K562 (cell line): Measurements from ENCODE around the gene LY6G5B. TPM values are rescaled to one million over a fixed set of nuclear protein-coding genes. Genes with fewer than 3 reads are reported as not detected.

Source experiments
- GABPB1 ChIP-seq: sonication (generic); formaldehyde crosslinking; IDR thresholded peaks from 2 replicates; pipeline ENCODE4 v1.8.0; 2022; ENCODE audit warnings: mild to moderate bottlenecking, missing genetic modification reagents
- HDAC1 ChIP-seq, 2 experiments: fragments of 450-650 bp; IDR thresholded peaks; 2 replicates each; pipeline ENCODE4 v1.6.1; 2016 to 2017; ENCODE audit warnings: inconsistent platforms in 1 of 2, mild to moderate bottlenecking in 1 of 2, moderate library complexity in 1 of 2
- HMG20B ChIP-seq: fragments of 250-450 bp; sonication (Bioruptor Pico); IDR thresholded peaks from 2 replicates; pipeline ENCODE4 v1.5.0; 2021; ENCODE audit warnings: mild to moderate bottlenecking
- IRF2 ChIP-seq: sonication (generic); formaldehyde crosslinking; IDR thresholded peaks from 2 replicates; pipeline ENCODE4 v1.8.1; 2022; ENCODE audit warnings: mild to moderate bottlenecking, missing genetic modification reagents
- LCOR ChIP-seq: sonication (generic); formaldehyde crosslinking; IDR thresholded peaks from 2 replicates; pipeline ENCODE4 v1.8.0; 2022; ENCODE audit warnings: mild to moderate bottlenecking, missing genetic modification reagents
- NCOR1 ChIP-seq: fragments of 450-650 bp; IDR thresholded peaks from 2 replicates; pipeline ENCODE4 v1.6.1; 2016; ENCODE audit warnings: mild to moderate bottlenecking, moderate library complexity
- PATZ1 ChIP-seq: fragments of 250-450 bp; sonication (Bioruptor Pico); IDR thresholded peaks from 2 replicates; pipeline ENCODE4 v1.5.0; 2020; ENCODE audit warnings: mild to moderate bottlenecking, borderline replicate concordance
- POLR2A ChIP-seq: fragments of 450-650 bp; conservative IDR thresholded peaks from 2 replicates; pipeline ENCODE4 v1.6.1; 2016
- PRMT5 ChIP-seq: sonication (generic); formaldehyde crosslinking; IDR thresholded peaks from 2 replicates; pipeline ENCODE4 v1.5.0; 2020; ENCODE audit warnings: missing genetic modification reagents
- RNF2 ChIP-seq: sonication (generic); IDR thresholded peaks from 2 replicates; pipeline ENCODE4 v1.6.1; 2016
- SETDB1 ChIP-seq: IDR thresholded peaks from one replicate; pipeline ENCODE4 v1.6.1; 2012; ENCODE audit warnings: low read length, control low read depth, inconsistent platforms
- XRCC5 ChIP-seq: fragments of 200-400 bp; formaldehyde crosslinking; IDR thresholded peaks from 2 replicates; pipeline ENCODE4 v1.6.1; 2017; ENCODE audit warnings: low read depth, mild to moderate bottlenecking, low read length
- ZC3H4 ChIP-seq: sonication (generic); formaldehyde crosslinking; IDR thresholded peaks from 2 replicates; pipeline ENCODE4 v1.9.0; 2021; ENCODE audit warnings: missing genetic modification reagents, borderline replicate concordance
- ZFP36 ChIP-seq: fragments of 150-350 bp; IDR thresholded peaks from 2 replicates; pipeline ENCODE4 v1.6.1; 2018; ENCODE audit warnings: low read length, low read depth; ENCODE audit not compliant: partially characterized antibody
- ZFX ChIP-seq: sonication (generic); formaldehyde crosslinking; IDR thresholded peaks from 2 replicates; pipeline ENCODE4 v1.8.0; 2022; ENCODE audit warnings: mild to moderate bottlenecking, missing genetic modification reagents, moderate library complexity
- ZZZ3 ChIP-seq: fragments of 450-650 bp; IDR thresholded peaks from 2 replicates; pipeline ENCODE4 v1.6.1; 2016; ENCODE audit warnings: antibody characterized with exemption, mild to moderate bottlenecking, moderate library complexity
- polyA plus RNA-seq, 8 experiments: library from polyadenylated mRNA; depleted of rRNA in 4 of 8; stranded (reverse) in 5 of 8; unstranded in 3 of 8; fragments of >200 nt; fragmentation: Nextera tagmentation in 2 of 8; fragmentation: Illumina TruSeq in 1 of 8; extraction: Ambion mirVana in 2 of 8; extraction: Trizol in 1 of 8; gene quantifications; 2 replicates each; pipeline versions ENCODE4 v1.2.1 to v1.2.3, GENCODE V29; 2011 to 2014; ENCODE audit warnings: inconsistent platforms in 1 of 8, missing spikeins in 1 of 8
- total RNA-seq, 7 experiments: library from RNA; depleted of rRNA in 6 of 7; stranded (reverse); fragments of >200 nt in 6 of 7; fragmentation: Illumina TruSeq in 2 of 7; extraction: Trizol in 2 of 7; gene quantifications; 2 replicates each; pipeline versions ENCODE4 v1.2.1 to v1.2.3, GENCODE V29; 2011 to 2021; ENCODE audit warnings: low replicate concordance in 1 of 7
- TF ChIP-seq, protein P1 (sequence below): fragments of 250-450 bp; sonication (Bioruptor Pico); IDR thresholded peaks from 2 replicates; pipeline ENCODE4 v1.4.0; 2020; ENCODE audit warnings: mild to moderate bottlenecking
- TF ChIP-seq, protein P2 (sequence below): fragments of 250-450 bp; sonication (Bioruptor Pico); IDR thresholded peaks from 2 replicates; pipeline ENCODE4 v1.5.0; 2022; ENCODE audit warnings: mild to moderate bottlenecking
- TF ChIP-seq, protein P3 (sequence below): sonication (generic); formaldehyde crosslinking; IDR thresholded peaks from 2 replicates; pipeline ENCODE4 v1.8.0; 2022; ENCODE audit warnings: mild to moderate bottlenecking, missing genetic modification reagents
- TF ChIP-seq, protein P4 (sequence below): sonication (generic); formaldehyde crosslinking; IDR thresholded peaks from 2 replicates; pipeline ENCODE4 v1.8.0; 2022; ENCODE audit warnings: mild to moderate bottlenecking, missing genetic modification reagents, borderline replicate concordance

LY6G5B gene
- total and polyA plus RNA-seq, 9 of the 15 experiments (the other 6 are each of a cell fraction or from before 2014, with no cell fraction given): 6.0 to 27.0 (median 7.5) TPM

- TF ChIP-seq, protein P1, sequence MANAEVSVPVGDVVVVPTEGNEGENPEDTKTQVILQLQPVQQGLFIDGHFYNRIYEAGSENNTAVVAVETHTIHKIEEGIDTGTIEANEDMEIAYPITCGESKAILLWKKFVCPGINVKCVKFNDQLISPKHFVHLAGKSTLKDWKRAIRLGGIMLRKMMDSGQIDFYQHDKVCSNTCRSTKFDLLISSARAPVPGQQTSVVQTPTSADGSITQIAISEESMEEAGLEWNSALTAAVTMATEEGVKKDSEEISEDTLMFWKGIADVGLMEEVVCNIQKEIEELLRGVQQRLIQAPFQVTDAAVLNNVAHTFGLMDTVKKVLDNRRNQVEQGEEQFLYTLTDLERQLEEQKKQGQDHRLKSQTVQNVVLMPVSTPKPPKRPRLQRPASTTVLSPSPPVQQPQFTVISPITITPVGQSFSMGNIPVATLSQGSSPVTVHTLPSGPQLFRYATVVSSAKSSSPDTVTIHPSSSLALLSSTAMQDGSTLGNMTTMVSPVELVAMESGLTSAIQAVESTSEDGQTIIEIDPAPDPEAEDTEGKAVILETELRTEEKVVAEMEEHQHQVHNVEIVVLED: no peak
- TF ChIP-seq ZZZ3 (no peak), XRCC5 (0 out of 2 replicates have a peak, but pooled peaks have one; percentile 22), GABPB1 (0 out of 2 replicates have a peak, but pooled peaks have one; percentile 9), NCOR1 (no peak), HDAC1 (IDR thresholded peaks at IDR 0.05) (no peak), LCOR (no peak), ZFP36 (no peak), RNF2 (no peak), HMG20B (CRISPR knock-in tag) (no peak), ZFX (CRISPR knock-in tag) (no peak), ZC3H4 (CRISPR knock-in tag) (peak; percentile 28; the same call in 1 of the 2 replicates), PRMT5 (CRISPR knock-in tag) (peak; percentile 29; the same call in 1 of the 2 replicates), PATZ1 (CRISPR knock-in tag) (no peak), SETDB1 (no peak), IRF2 (0 out of 2 replicates have a peak, but pooled peaks have one; percentile 22), POLR2A (0 out of 2 replicates have a peak, but pooled peaks have one; percentile 12)
- TF ChIP-seq, protein P2, sequence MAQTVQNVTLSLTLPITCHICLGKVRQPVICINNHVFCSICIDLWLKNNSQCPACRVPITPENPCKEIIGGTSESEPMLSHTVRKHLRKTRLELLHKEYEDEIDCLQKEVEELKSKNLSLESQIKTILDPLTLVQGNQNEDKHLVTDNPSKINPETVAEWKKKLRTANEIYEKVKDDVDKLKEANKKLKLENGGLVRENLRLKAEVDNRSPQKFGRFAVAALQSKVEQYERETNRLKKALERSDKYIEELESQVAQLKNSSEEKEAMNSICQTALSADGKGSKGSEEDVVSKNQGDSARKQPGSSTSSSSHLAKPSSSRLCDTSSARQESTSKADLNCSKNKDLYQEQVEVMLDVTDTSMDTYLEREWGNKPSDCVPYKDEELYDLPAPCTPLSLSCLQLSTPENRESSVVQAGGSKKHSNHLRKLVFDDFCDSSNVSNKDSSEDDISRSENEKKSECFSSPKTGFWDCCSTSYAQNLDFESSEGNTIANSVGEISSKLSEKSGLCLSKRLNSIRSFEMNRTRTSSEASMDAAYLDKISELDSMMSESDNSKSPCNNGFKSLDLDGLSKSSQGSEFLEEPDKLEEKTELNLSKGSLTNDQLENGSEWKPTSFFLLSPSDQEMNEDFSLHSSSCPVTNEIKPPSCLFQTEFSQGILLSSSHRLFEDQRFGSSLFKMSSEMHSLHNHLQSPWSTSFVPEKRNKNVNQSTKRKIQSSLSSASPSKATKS: no peak
- TF ChIP-seq, protein P3, sequence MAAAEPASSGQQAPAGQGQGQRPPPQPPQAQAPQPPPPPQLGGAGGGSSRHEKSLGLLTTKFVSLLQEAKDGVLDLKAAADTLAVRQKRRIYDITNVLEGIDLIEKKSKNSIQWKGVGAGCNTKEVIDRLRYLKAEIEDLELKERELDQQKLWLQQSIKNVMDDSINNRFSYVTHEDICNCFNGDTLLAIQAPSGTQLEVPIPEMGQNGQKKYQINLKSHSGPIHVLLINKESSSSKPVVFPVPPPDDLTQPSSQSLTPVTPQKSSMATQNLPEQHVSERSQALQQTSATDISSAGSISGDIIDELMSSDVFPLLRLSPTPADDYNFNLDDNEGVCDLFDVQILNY (CRISPR knock-in tag): no peak
- TF ChIP-seq, protein P4, sequence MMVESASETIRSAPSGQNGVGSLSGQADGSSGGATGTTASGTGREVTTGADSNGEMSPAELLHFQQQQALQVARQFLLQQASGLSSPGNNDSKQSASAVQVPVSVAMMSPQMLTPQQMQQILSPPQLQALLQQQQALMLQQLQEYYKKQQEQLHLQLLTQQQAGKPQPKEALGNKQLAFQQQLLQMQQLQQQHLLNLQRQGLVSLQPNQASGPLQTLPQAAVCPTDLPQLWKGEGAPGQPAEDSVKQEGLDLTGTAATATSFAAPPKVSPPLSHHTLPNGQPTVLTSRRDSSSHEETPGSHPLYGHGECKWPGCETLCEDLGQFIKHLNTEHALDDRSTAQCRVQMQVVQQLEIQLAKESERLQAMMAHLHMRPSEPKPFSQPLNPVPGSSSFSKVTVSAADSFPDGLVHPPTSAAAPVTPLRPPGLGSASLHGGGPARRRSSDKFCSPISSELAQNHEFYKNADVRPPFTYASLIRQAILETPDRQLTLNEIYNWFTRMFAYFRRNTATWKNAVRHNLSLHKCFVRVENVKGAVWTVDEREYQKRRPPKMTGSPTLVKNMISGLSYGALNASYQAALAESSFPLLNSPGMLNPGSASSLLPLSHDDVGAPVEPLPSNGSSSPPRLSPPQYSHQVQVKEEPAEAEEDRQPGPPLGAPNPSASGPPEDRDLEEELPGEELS (CRISPR knock-in tag): 0 out of 2 replicates have a peak, but pooled peaks have one; percentile 70
These were observed 18.3 kb downstream of the LY6G5B start (continued) for GRCh38 chr6:31687860-31688693.
